ENCODE data around the gene KEL. TPM values are rescaled to one million over a fixed set of nuclear protein-coding genes. Genes with fewer than 3 reads are reported as not detected.

KEL gene
- total RNA-seq, 1 experiment from 2014 or later, result 0.91 TPM

DNA sequence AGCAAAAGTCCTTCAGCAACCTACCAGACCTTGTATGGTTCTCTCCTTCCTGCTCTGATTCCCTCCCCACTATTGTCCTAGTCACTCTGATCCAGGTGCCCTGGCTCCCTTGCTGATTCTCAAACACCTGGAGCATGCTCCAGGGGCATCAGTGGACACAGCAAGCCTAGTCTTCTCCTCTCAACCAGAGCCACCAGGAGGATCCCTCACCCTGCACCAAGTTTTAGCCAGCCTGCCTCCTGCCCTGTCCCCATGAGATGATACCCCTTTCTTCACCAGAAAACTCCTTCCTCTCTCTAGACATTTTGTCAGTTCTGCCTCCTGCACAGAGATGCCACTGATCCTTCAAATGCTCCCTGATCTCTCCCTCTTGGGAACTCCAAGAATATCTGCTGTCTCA lies 11.9 kb downstream of the KEL start:
- no peak for TF ChIP-seq JUND (IDR thresholded peaks at IDR 0.05)
- TF ChIP-seq CBX3 (IDR thresholded peaks at IDR 0.05; ENCODE audit: low read depth), result no peak
- no peak for TF ChIP-seq ZFX (IDR thresholded peaks at IDR 0.05)
- TF ChIP-seq, protein P1, sequence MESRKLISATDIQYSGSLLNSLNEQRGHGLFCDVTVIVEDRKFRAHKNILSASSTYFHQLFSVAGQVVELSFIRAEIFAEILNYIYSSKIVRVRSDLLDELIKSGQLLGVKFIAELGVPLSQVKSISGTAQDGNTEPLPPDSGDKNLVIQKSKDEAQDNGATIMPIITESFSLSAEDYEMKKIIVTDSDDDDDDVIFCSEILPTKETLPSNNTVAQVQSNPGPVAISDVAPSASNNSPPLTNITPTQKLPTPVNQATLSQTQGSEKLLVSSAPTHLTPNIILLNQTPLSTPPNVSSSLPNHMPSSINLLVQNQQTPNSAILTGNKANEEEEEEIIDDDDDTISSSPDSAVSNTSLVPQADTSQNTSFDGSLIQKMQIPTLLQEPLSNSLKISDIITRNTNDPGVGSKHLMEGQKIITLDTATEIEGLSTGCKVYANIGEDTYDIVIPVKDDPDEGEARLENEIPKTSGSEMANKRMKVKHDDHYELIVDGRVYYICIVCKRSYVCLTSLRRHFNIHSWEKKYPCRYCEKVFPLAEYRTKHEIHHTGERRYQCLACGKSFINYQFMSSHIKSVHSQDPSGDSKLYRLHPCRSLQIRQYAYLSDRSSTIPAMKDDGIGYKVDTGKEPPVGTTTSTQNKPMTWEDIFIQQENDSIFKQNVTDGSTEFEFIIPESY (IDR thresholded peaks at IDR 0.05; ENCODE audit: extremely low read depth, insufficient replicate concordance, low read length), result no peak
- no peak for TF ChIP-seq EZH2phosphoT487 (IDR thresholded peaks at IDR 0.05; ENCODE audit: borderline replicate concordance)
- no peak for TF ChIP-seq SIN3A (IDR thresholded peaks at IDR 0.05; ENCODE audit: low read depth)
- no peak for TF ChIP-seq POLR2AphosphoS5 (IDR thresholded peaks at IDR 0.05; ENCODE audit: low read depth, low read length)
- ChIA-PET CTCF (no interaction called here), RAD21 (ENCODE audit: low non-redundant PET in 1 of 2, low total read pairs in 2 of 2, uncharacterized antibody in 2 of 2, unreplicated experiment in 2 of 2) (no interaction called here), POLR2A (no interaction called here)
- BruUV-seq (replicated peaks), result no TSS peak
- Histone ChIP-seq H3K9ac (ENCODE audit: low read length) (no peak overlapping the region), H3K4me1 (ENCODE audit: control insufficient read depth in 1 of 2, insufficient read depth in 2 of 2, low read length in 2 of 2) (no peaks in the 10 kb centered on the region), H3K9me2 (ENCODE audit: insufficient read depth) (no peaks in the 10 kb centered on the region), H2AFZ (ENCODE audit: low read depth, low read length, poor library complexity, severe bottlenecking) (no peak overlapping the region), H4K20me1 (ENCODE audit: insufficient read depth) (no peaks in the 10 kb centered on the region), H3K4me3 (replicated peaks in 1 of 2; ENCODE audit: low read depth in 1 of 2, low read length in 2 of 2) (no peak overlapping the region), H3K9me3 (ENCODE audit: control insufficient read depth in 1 of 2, insufficient read depth in 1 of 2, low read depth in 1 of 2, low read length in 2 of 2) (no peaks in the 10 kb centered on the region), H3K36me3 (ENCODE audit: control insufficient read depth in 1 of 2, insufficient read depth in 2 of 2, low read length in 2 of 2) (no peaks in the 10 kb centered on the region), H3K4me2 (ENCODE audit: low read length) (no peak overlapping the region), H3K27me3 (ENCODE audit: insufficient read depth, low read length) (peaks cover 11% of the 10 kb centered on the region), H3K27ac (ENCODE audit: low read depth, low read length) (no peak overlapping the region), H3K79me2 (ENCODE audit: insufficient read depth, low read length) (no peaks in the 10 kb centered on the region)
- ATAC-seq (no peak), DNase-seq (ENCODE audit: low read depth, low spot score) (no peak)
- intact Hi-C loops (cut with micrococcal nuclease), result no loop called here

DNA sequence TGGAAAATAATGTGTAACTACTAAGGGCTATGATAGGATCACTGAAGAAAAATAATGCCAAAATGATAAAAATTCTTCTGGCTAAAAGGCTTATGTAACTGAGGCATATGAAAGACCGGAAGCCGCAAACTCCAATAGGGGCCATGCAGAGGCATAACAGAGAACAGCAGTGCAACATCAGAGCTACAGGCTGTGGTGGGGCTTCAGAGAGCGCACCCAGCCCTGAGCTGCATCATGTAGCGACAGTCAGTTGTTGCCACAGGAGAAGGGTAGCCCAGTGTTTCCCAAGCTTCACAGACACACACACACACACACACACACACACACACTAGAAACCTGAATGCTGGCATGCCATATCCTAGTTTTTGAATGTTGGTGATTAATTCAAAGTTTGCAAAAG lies 13.6 kb downstream of the KEL start:
- DNase-seq (ENCODE audit: low read depth, low spot score), result no peak
- Histone ChIP-seq H3K9ac (ENCODE audit: low read length) (no peak overlapping the region), H3K9me3 (ENCODE audit: control insufficient read depth in 1 of 2, insufficient read depth in 1 of 2, low read depth in 1 of 2, low read length in 2 of 2) (no peaks in the 10 kb centered on the region), H3K79me2 (ENCODE audit: insufficient read depth, low read length) (no peaks in the 10 kb centered on the region), H3K27me3 (ENCODE audit: insufficient read depth, low read length) (peaks cover 11% of the 10 kb centered on the region), H3K4me1 (ENCODE audit: control insufficient read depth in 1 of 2, insufficient read depth in 2 of 2, low read length in 2 of 2) (no peaks in the 10 kb centered on the region), H3K36me3 (ENCODE audit: control insufficient read depth in 1 of 2, insufficient read depth in 2 of 2, low read length in 2 of 2) (no peaks in the 10 kb centered on the region), H3K4me2 (ENCODE audit: low read length) (no peak overlapping the region), H3K27ac (ENCODE audit: low read depth, low read length) (no peak overlapping the region), H2AFZ (ENCODE audit: low read depth, low read length, poor library complexity, severe bottlenecking) (no peak overlapping the region), H4K20me1 (ENCODE audit: insufficient read depth) (no peaks in the 10 kb centered on the region), H3K4me3 (replicated peaks in 1 of 2; ENCODE audit: low read depth in 1 of 2, low read length in 2 of 2) (no peak overlapping the region), H3K9me2 (ENCODE audit: insufficient read depth) (no peaks in the 10 kb centered on the region)
- no TSS peak for BruUV-seq (replicated peaks)
- ChIA-PET RAD21 (ENCODE audit: low non-redundant PET in 1 of 2, low total read pairs in 2 of 2, uncharacterized antibody in 2 of 2, unreplicated experiment in 2 of 2) (no interaction called here), CTCF (no interaction called here), POLR2A (no interaction called here)
- no peak for ATAC-seq
- intact Hi-C loops (cut with micrococcal nuclease), result no loop called here
- TF ChIP-seq POLR2A (IDR thresholded peaks at IDR 0.05; ENCODE audit: borderline replicate concordance, extremely low read depth, insufficient read depth, insufficient read length) (no peak), ZFX (IDR thresholded peaks at IDR 0.05) (no peak), SP1 (IDR thresholded peaks at IDR 0.05; ENCODE audit: low read depth) (no peak), SIN3A (IDR thresholded peaks at IDR 0.05; ENCODE audit: low read depth) (no peak), RAD21 (IDR thresholded peaks at IDR 0.05; ENCODE audit: low read depth) (no peak), CBX3 (IDR thresholded peaks at IDR 0.05; ENCODE audit: low read depth) (no peak), FOSL1 (IDR thresholded peaks at IDR 0.05; ENCODE audit: low read depth) (no peak), SRF (IDR thresholded peaks at IDR 0.05; ENCODE audit: low read depth) (no peak)
- TF ChIP-seq, protein P1 (IDR thresholded peaks at IDR 0.05; ENCODE audit: extremely low read depth, insufficient replicate concordance, low read length), result no peak
- TF ChIP-seq, protein P2, sequence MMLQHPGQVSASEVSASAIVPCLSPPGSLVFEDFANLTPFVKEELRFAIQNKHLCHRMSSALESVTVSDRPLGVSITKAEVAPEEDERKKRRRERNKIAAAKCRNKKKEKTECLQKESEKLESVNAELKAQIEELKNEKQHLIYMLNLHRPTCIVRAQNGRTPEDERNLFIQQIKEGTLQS (IDR thresholded peaks at IDR 0.05), result no peak

Measured in HCT116 (cell line).